ENCODE measurements around the gene ZCCHC24. TPM values are rescaled to one million over a fixed set of nuclear protein-coding genes. Genes with fewer than 3 reads are reported as not detected.
A peak's percentile ranks its signal among the peaks of the same experiment; 100 is the strongest.

ZCCHC24 gene
- total RNA-seq, 1 donor: 56.0 TPM

DNA sequence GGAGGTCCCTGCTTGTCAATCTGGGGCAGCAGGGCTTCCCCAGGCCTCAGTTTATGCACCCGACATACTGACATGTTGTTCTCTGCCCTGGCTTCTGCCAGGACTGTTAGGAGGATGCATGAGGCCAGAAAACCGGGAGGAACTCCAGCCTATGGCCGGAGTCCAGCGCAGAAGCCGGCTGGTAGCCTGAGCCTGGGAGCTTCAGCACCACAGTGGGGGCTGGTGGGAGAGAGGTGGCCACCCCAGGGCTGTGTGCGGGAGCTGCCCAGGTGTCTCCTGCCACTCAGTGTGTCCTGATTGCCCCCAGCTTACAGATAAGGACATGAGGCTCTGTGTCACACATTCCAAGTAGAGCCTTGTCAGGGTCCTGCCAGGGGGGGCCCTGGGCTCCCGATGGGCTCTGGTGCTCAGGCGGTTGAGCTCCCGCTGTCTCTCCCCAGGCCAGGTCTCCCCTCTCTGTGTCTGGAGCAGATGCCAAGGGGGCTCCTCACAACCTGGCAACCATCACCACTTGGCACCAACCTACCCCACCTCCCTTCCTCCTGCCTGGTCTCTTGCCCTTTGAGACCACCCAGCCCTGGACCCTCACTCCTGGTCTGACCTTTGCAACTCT lies 65.8 kb downstream of the ZCCHC24 start:
- TF ChIP-seq CTCF (IDR thresholded peaks at IDR 0.05; ENCODE audit: insufficient read depth, low read length): no peak
- DNase-seq (ENCODE audit: low read depth): peak; percentile 52
- H3K4me3 ChIP-seq (ENCODE audit: low read depth, low read length): no peak overlapping the region

- no peak for TF ChIP-seq CTCF (IDR thresholded peaks at IDR 0.05; ENCODE audit: insufficient read depth, low read length)
- H3K4me3 ChIP-seq (ENCODE audit: low read depth, low read length): no peak overlapping the region
- no peak for DNase-seq (ENCODE audit: low read depth)
Observed at GRCh38 chr10:79378647-79379511, 66.5 kb downstream of the ZCCHC24 start.

GRCh38 chr10:79378383-79378646 lies 67.1 kb downstream of the ZCCHC24 start:
- H3K4me3 ChIP-seq (ENCODE audit: low read depth, low read length): no peak overlapping the region
- no peak for DNase-seq (ENCODE audit: low read depth)
- TF ChIP-seq CTCF (IDR thresholded peaks at IDR 0.05; ENCODE audit: insufficient read depth, low read length): no peak

GRCh38 chr10:79377557-79378382 lies 67.7 kb downstream of the ZCCHC24 start:
- DNase-seq (ENCODE audit: low read depth): no peak
- no peak overlapping the region for H3K4me3 ChIP-seq (ENCODE audit: low read depth, low read length)
- TF ChIP-seq CTCF (IDR thresholded peaks at IDR 0.05; ENCODE audit: insufficient read depth, low read length): no peak

- DNase-seq (ENCODE audit: low read depth): no peak
- H3K4me3 ChIP-seq (ENCODE audit: low read depth, low read length): no peak overlapping the region
- TF ChIP-seq CTCF (IDR thresholded peaks at IDR 0.05; ENCODE audit: insufficient read depth, low read length): no peak
Observed at GRCh38 chr10:79376751-79377556, 68.5 kb downstream of the ZCCHC24 start.

DNA sequence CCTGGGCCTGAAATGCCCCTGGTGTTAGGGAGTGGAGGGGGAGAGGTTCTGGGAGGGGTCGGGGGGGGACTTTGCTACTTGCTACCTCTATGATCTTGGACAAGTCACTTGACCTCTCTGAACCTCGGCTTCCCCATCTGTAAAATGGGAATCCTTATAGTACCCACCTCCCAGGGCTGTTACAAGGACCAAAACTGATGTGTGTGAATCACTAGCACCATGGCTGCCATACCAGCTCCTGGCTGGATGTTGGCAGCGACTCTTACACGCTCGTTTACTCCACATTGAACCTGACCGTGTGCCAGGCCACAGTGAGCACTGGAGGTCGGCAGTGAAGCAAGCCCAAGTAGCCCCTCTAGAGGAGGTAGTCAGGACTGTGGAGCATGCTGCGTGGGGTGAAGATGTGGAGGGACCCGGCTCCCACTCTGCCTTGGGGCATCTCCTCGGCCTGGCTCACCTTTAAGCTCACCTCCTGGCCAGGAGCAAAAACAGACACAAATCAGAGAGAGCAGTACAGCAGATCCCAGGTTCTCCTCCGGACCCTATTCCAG lies 69.3 kb downstream of the ZCCHC24 start:
- no peak overlapping the region for H3K4me3 ChIP-seq (ENCODE audit: low read depth, low read length)
- TF ChIP-seq CTCF (IDR thresholded peaks at IDR 0.05; ENCODE audit: insufficient read depth, low read length): no peak
- DNase-seq (ENCODE audit: low read depth): no peak
